Lung (tissue), 12 donors: ENCODE measurements around the gene WDPCP. TPM values are rescaled to one million over a fixed set of nuclear protein-coding genes. Genes with fewer than 3 reads are reported as not detected.

Experiments
- ATAC-seq: fragments of 200-7000 bp; cut with Tn5 transposase; one replicate; pipeline ENCODE4 v1.9.1; 2020; ENCODE audit warnings: moderate number of reproducible peaks; ENCODE audit not compliant: insufficient read depth, low FRiP score
- DNase-seq, 3 donors: peaks; one replicate each; pipeline ENCODE4 v3.0.0-alpha.2; 2013 to 2017
- H3K27ac ChIP-seq, 2 donors: one replicate each; pipeline ENCODE4 v1.5.1; 2013; ENCODE audit warnings: mild to moderate bottlenecking in 2 of 2, moderate library complexity in 2 of 2, control low read depth in 1 of 2, inconsistent platforms in 1 of 2, low read depth in 1 of 2, low read length in 1 of 2
- H3K27me3 ChIP-seq, 3 donors: one replicate each; pipeline ENCODE4 v1.5.1; 2013; ENCODE audit warnings: low read length in 2 of 3; ENCODE audit not compliant: control insufficient read depth in 3 of 3, insufficient read depth in 3 of 3
- H3K36me3 ChIP-seq, 4 donors: one replicate each; pipeline ENCODE4 v1.5.1; 2013; ENCODE audit warnings: low read length in 4 of 4, mild to moderate bottlenecking in 1 of 4, moderate library complexity in 1 of 4; ENCODE audit not compliant: control insufficient read depth in 4 of 4, insufficient read depth in 4 of 4
- H3K4me1 ChIP-seq, 5 donors: one replicate each; pipeline ENCODE4 v1.5.1; 2013; ENCODE audit warnings: low read length in 5 of 5, mild to moderate bottlenecking in 2 of 5, moderate library complexity in 1 of 5; ENCODE audit not compliant: control insufficient read depth in 5 of 5, insufficient read depth in 5 of 5
- H3K4me3 ChIP-seq: one replicate; pipeline ENCODE4 v1.5.1; 2013; ENCODE audit warnings: mild to moderate bottlenecking, control low read depth, moderate library complexity
- H3K9ac ChIP-seq, 2 donors: one replicate each; pipeline ENCODE4 v1.5.1; 2013; ENCODE audit warnings: low read length in 2 of 2, control low read depth in 1 of 2; ENCODE audit not compliant: insufficient read depth in 1 of 2
- H3K9me3 ChIP-seq, 4 donors: one replicate each; pipeline ENCODE4 v1.5.1; 2013; ENCODE audit warnings: low read length in 3 of 4, mild to moderate bottlenecking in 1 of 4, moderate library complexity in 1 of 4; ENCODE audit not compliant: control insufficient read depth in 4 of 4, insufficient read depth in 3 of 4
- CTCF ChIP-seq: IDR thresholded peaks from 2 replicates; pipeline ENCODE4 v1.5.1; 2012; ENCODE audit warnings: mild to moderate bottlenecking; ENCODE audit errors: control extremely low read depth, extremely low read depth
- WGBS, 2 donors: extraction: QIAGEN DNeasy Blood & Tissue Kit; methylation state at CpG; one replicate each; pipeline ENCODE4 v1.1.7; 2013; 5-methylcytosine and 5-hydroxymethylcytosine counted together
- polyA plus RNA-seq, 2 donors: library from polyadenylated mRNA; stranded (reverse); fragments of 200-250 nt; gene quantifications; one replicate each; pipeline ENCODE4 v1.2.1, GENCODE V29; 2013
- total RNA-seq, 2 donors: library from RNA; depleted of rRNA in 1 of 2; stranded (reverse); fragments of >200 nt in 1 of 2; gene quantifications; one replicate each; pipeline ENCODE4 v1.2.1, GENCODE V29; 2014 to 2021
- donor health status: control.
- donor health status: control.
- donor health status: Bipolar disorder and iron deficiency.
- donor health status: healthy.
- donor health status: DM: yes; HTN: yes; CAD: no.

The WDPCP gene
- total and polyA plus RNA-seq, 4 donors = 2.3 to 40.7 (median 8.6) TPM

- Histone ChIP-seq H3K4me1 (peaks cover 0 to 10% (median 0%) of the 10 kb centered on the region in 5 donors), H3K27ac (no peak overlapping the region), H3K4me3 (no peak overlapping the region), H3K9me3 (peaks cover 0 to 4% (median 1%) of the 10 kb centered on the region in 4 donors), H3K36me3 (peaks cover 0 to 7% (median 0%) of the 10 kb centered on the region in 4 donors), H3K27me3 (no peaks in the 10 kb centered on the region), H3K9ac (no peak overlapping the region)
- WGBS, 2 donors = 91% methylated on average over 2 of the region's 2 CpGs
- no peak for TF ChIP-seq CTCF
- ATAC-seq (no peak), DNase-seq (no peak)
These were observed 240.9 kb downstream of the WDPCP start for GRCh38 chr2:63347361-63347760.

GRCh38 chr2:63346411-63346810, 241.9 kb downstream of the WDPCP start:
- TF ChIP-seq CTCF = no peak
- H3K36me3 ChIP-seq = peaks cover 0 to 7% (median 0%) of the 10 kb centered on the region in 4 donors
- peaks cover 0 to 4% (median 1%) of the 10 kb centered on the region in 4 donors for H3K9me3 ChIP-seq
- DNase-seq (no peak), ATAC-seq (no peak)
- H3K27me3 ChIP-seq = no peaks in the 10 kb centered on the region
- H3K9ac ChIP-seq = no peak overlapping the region
- no peak overlapping the region for H3K27ac ChIP-seq
- H3K4me1 ChIP-seq = peaks cover 0 to 10% (median 0%) of the 10 kb centered on the region in 5 donors
- no peak overlapping the region for H3K4me3 ChIP-seq

GRCh38 chr2:63345285-63345633, 243.0 kb downstream of the WDPCP start:
- H3K36me3 ChIP-seq = peaks cover 0 to 7% (median 0%) of the 10 kb centered on the region in 4 donors
- TF ChIP-seq CTCF = no peak
- no peaks in the 10 kb centered on the region for H3K27me3 ChIP-seq
- H3K9me3 ChIP-seq = peaks cover 0 to 4% (median 1%) of the 10 kb centered on the region in 4 donors
- peaks cover 0 to 10% (median 0%) of the 10 kb centered on the region in 5 donors for H3K4me1 ChIP-seq
- H3K4me3 ChIP-seq = no peak overlapping the region
- no peak overlapping the region for H3K9ac ChIP-seq
- 96 to 100% methylated on average over 1 of the region's 1 CpG for WGBS, 2 donors
- DNase-seq (no peak), ATAC-seq (no peak)
- H3K27ac ChIP-seq = no peak overlapping the region
